Neural progenitor cell (in vitro differentiated cells): ENCODE measurements around the gene SERGEF. TPM values are rescaled to one million over a fixed set of nuclear protein-coding genes. Genes with fewer than 3 reads are reported as not detected.
"Not testable (repeated sequence)": the region's sequence is repeated elsewhere in the genome, so short reads cannot be mapped to it uniquely, and the experiment has no call there.

ENCODE experiments used
- DNase-seq: peaks from one replicate; pipeline ENCODE4 v3.0.0-alpha.2; 2016; ENCODE audit warnings: low spot score
- H2AFZ ChIP-seq: fragments of 200-600 bp; sonication (generic); replicated peaks from 2 replicates; pipeline ENCODE4 v1.6.1; 2016; ENCODE audit warnings: antibody characterized with exemption
- H3F3A ChIP-seq: fragments of 200-600 bp; sonication (generic); 2 replicates; pipeline ENCODE4 v1.6.1; 2016; ENCODE audit warnings: antibody characterized with exemption, low read depth
- H3K27ac ChIP-seq: fragments of 200-600 bp; sonication (generic); 2 replicates; pipeline ENCODE4 v1.5.1; 2016; ENCODE audit warnings: mild to moderate bottlenecking
- H3K27me3 ChIP-seq: fragments of 200-600 bp; sonication (generic); 2 replicates; pipeline ENCODE4 v1.6.1; 2016; ENCODE audit warnings: mild to moderate bottlenecking, moderate library complexity
- H3K36me3 ChIP-seq: fragments of 200-600 bp; sonication (generic); 2 replicates; pipeline ENCODE4 v1.5.1; 2016
- H3K4me1 ChIP-seq: fragments of 200-600 bp; sonication (generic); 2 replicates; pipeline ENCODE4 v1.6.1; 2016; ENCODE audit warnings: mixed run types
- H3K4me2 ChIP-seq: fragments of 200-600 bp; sonication (generic); 2 replicates; pipeline ENCODE4 v1.6.1; 2016
- H3K4me3 ChIP-seq: fragments of 200-600 bp; sonication (generic); 2 replicates; pipeline ENCODE4 v1.5.1; 2016
- H3K79me2 ChIP-seq: fragments of 200-600 bp; sonication (generic); 2 replicates; pipeline ENCODE4 v1.6.1; 2016; ENCODE audit warnings: low read depth
- H3K9ac ChIP-seq: fragments of 200-600 bp; sonication (generic); 2 replicates; pipeline ENCODE4 v1.6.1; 2016
- H3K9me3 ChIP-seq: fragments of 200-600 bp; sonication (generic); 2 replicates; pipeline ENCODE4 v1.5.1; 2016; ENCODE audit warnings: low read depth
- H4K20me1 ChIP-seq: fragments of 200-600 bp; sonication (generic); 2 replicates; pipeline ENCODE4 v1.6.1; 2016; ENCODE audit warnings: low read depth
- H3K27ac Mint-ChIP-seq: 3 replicates; pipeline ENCODE4 v1.8.0; 2021; ENCODE audit warnings: mixed read lengths
- H3K27me3 Mint-ChIP-seq: 2 replicates; pipeline ENCODE4 v1.8.0; 2022; ENCODE audit warnings: low read depth, mild to moderate bottlenecking, inconsistent platforms, moderate library complexity, mixed read lengths; ENCODE audit not compliant: insufficient read depth
- H3K36me3 Mint-ChIP-seq: 3 replicates; pipeline ENCODE4 v1.8.0; 2021; ENCODE audit warnings: mixed read lengths
- H3K4me1 Mint-ChIP-seq: 3 replicates; pipeline ENCODE4 v1.8.0; 2021; ENCODE audit warnings: mixed read lengths
- H3K4me3 Mint-ChIP-seq: 3 replicates; pipeline ENCODE4 v1.8.0; 2021; ENCODE audit warnings: mild to moderate bottlenecking, moderate library complexity, mixed read lengths
- H3K9me3 Mint-ChIP-seq: 3 replicates; pipeline ENCODE4 v1.8.0; 2020; ENCODE audit warnings: mixed read lengths
- CTCF ChIP-seq: fragments of 200-600 bp; sonication (generic); IDR thresholded peaks from 2 replicates; pipeline ENCODE4 v1.5.1; 2017; ENCODE audit warnings: antibody characterized with exemption, mild to moderate bottlenecking
- EZH2 ChIP-seq: fragments of 200-600 bp; sonication (generic); IDR thresholded peaks from 2 replicates; pipeline ENCODE4 v1.6.1; 2017; ENCODE audit warnings: antibody characterized with exemption, mild to moderate bottlenecking, moderate library complexity
- EZH2phosphoT487 ChIP-seq: fragments of 200-600 bp; sonication (generic); IDR thresholded peaks from 2 replicates; pipeline ENCODE4 v1.6.1; 2017; ENCODE audit warnings: antibody characterized with exemption
- total RNA-seq: library from RNA; depleted of rRNA; stranded (reverse); fragments of >200 nt; gene quantifications from 2 replicates; pipeline ENCODE4 v1.2.3, GENCODE V29; 2015; ENCODE audit warnings: low replicate concordance

SERGEF gene
- total RNA-seq, 1 donor from 2014 or later, result 35.1 TPM

GRCh38 chr11:18001191-18001590 lies 11.7 kb downstream of the SERGEF start:
- no peak overlapping the region for H3K4me2 ChIP-seq
- no peaks in the 10 kb centered on the region for H3K9me3 Mint-ChIP-seq
- no peaks in the 10 kb centered on the region for H3K9me3 ChIP-seq
- no peak overlapping the region for H3K4me3 ChIP-seq
- no peak for TF ChIP-seq EZH2phosphoT487
- no peak for TF ChIP-seq CTCF
- no peak for TF ChIP-seq EZH2
- no peak overlapping the region for H3K4me3 Mint-ChIP-seq
- no peaks in the 10 kb centered on the region for H4K20me1 ChIP-seq
- no peak overlapping the region for H3K9ac ChIP-seq
- H3K27me3 ChIP-seq, result no peaks in the 10 kb centered on the region
- H3K27me3 Mint-ChIP-seq, result no peaks in the 10 kb centered on the region
- no peaks in the 10 kb centered on the region for H3F3A ChIP-seq
- H3K27ac ChIP-seq, result no peak overlapping the region
- no peaks in the 10 kb centered on the region for H3K36me3 ChIP-seq
- no peak overlapping the region for H3K27ac Mint-ChIP-seq
- H3K79me2 ChIP-seq, result no peaks in the 10 kb centered on the region
- no peak overlapping the region for H2AFZ ChIP-seq
- peaks cover 21% of the 10 kb centered on the region for H3K36me3 Mint-ChIP-seq
- peaks cover 9% of the 10 kb centered on the region for H3K4me1 Mint-ChIP-seq
- H3K4me1 ChIP-seq, result no peaks in the 10 kb centered on the region
- no peak for DNase-seq

GRCh38 chr11:18000760-18001159 lies 12.1 kb downstream of the SERGEF start:
- no peaks in the 10 kb centered on the region for H3F3A ChIP-seq
- Mint-ChIP-seq H3K36me3 (peaks cover 21% of the 10 kb centered on the region), H3K9me3 (no peaks in the 10 kb centered on the region), H3K27ac (no peak overlapping the region), H3K27me3 (no peaks in the 10 kb centered on the region), H3K4me1 (peaks cover 9% of the 10 kb centered on the region), H3K4me3 (no peak overlapping the region)
- H2AFZ ChIP-seq, result no peak overlapping the region
- no peaks in the 10 kb centered on the region for H3K79me2 ChIP-seq
- TF ChIP-seq EZH2phosphoT487 (no peak), EZH2 (no peak), CTCF (no peak)
- H3K9me3 ChIP-seq, result no peaks in the 10 kb centered on the region
- no peaks in the 10 kb centered on the region for H4K20me1 ChIP-seq
- no peaks in the 10 kb centered on the region for H3K27me3 ChIP-seq
- H3K4me3 ChIP-seq, result no peak overlapping the region
- no peak overlapping the region for H3K27ac ChIP-seq
- H3K36me3 ChIP-seq, result no peaks in the 10 kb centered on the region
- DNase-seq, result no peak
- H3K4me2 ChIP-seq, result no peak overlapping the region
- H3K4me1 ChIP-seq, result no peaks in the 10 kb centered on the region
- H3K9ac ChIP-seq, result no peak overlapping the region

GRCh38 chr11:18000128-18000527 lies 12.7 kb downstream of the SERGEF start:
- not testable (repeated sequence) for H3F3A ChIP-seq, H3K27me3 Mint-ChIP-seq, H3K4me3 ChIP-seq, H3K27me3 ChIP-seq, H3K4me2 ChIP-seq, H3K4me3 Mint-ChIP-seq, H4K20me1 ChIP-seq, H2AFZ ChIP-seq, H3K9me3 Mint-ChIP-seq, H3K4me1 ChIP-seq, H3K79me2 ChIP-seq, H3K27ac ChIP-seq, H3K9me3 ChIP-seq, H3K4me1 Mint-ChIP-seq, H3K9ac ChIP-seq, H3K36me3 ChIP-seq, H3K27ac Mint-ChIP-seq, DNase-seq
- H3K36me3 Mint-ChIP-seq, result peaks cover 18% of the 10 kb centered on the region

- Mint-ChIP-seq H3K9me3 (no peaks in the 10 kb centered on the region), H3K36me3 (peaks cover 7% of the 10 kb centered on the region), H3K4me3 (no peak overlapping the region), H3K4me1 (no peaks in the 10 kb centered on the region), H3K27ac (no peak overlapping the region), H3K27me3 (no peaks in the 10 kb centered on the region)
- TF ChIP-seq EZH2phosphoT487 (no peak), EZH2 (no peak), CTCF (no peak)
- no peak overlapping the region for H3K4me3 ChIP-seq
- H3K9me3 ChIP-seq, result no peaks in the 10 kb centered on the region
- H3K9ac ChIP-seq, result no peak overlapping the region
- H3K36me3 ChIP-seq, result no peaks in the 10 kb centered on the region
- no peak overlapping the region for H3K27ac ChIP-seq
- H3K4me1 ChIP-seq, result no peaks in the 10 kb centered on the region
- H2AFZ ChIP-seq, result no peak overlapping the region
- no peaks in the 10 kb centered on the region for H3F3A ChIP-seq
- H3K79me2 ChIP-seq, result no peaks in the 10 kb centered on the region
- DNase-seq, result no peak
- no peaks in the 10 kb centered on the region for H3K27me3 ChIP-seq
- no peak overlapping the region for H3K4me2 ChIP-seq
- H4K20me1 ChIP-seq, result no peaks in the 10 kb centered on the region
Observed at GRCh38 chr11:17992916-17993315, 19.9 kb downstream of the SERGEF start.
